ENCODE measurements around the gene OR52L1. TPM values are rescaled to one million over a fixed set of nuclear protein-coding genes. Genes with fewer than 3 reads are reported as not detected.

Gene OR52L1
- polyA plus RNA-seq, 1 experiment, result not detected

DNA sequence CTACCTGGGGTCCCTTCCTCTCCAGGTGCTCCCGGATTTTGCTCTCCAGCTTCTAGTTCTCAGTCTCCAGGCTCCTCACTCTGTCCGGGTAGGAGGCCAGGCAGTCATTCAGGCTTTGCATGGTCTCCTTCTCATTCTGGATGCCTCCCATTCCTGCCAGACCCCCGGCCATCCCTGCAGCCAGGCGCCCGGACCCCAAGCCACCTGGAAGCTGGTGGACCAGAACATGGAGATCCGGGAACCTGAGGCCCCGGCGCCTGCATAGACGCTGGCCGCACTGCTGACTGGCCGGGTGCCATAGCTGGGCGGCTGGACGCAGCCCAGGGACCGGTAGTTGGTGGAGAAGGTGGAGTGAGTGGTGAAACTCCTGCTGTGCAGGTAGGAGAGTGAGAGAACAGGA, 8.0 kb upstream of the OR52L1 start:
- CTCF ChIA-PET, result interaction anchor here (0.9 kb wide), 1 partner anchor 368 kb away, joined by 3 read pairs; no protein-coding TSS in a partner anchor
- H3K4me3 ChIP-seq (ENCODE audit: low read depth, low read length), result no peak overlapping the region
- H3K27ac ChIP-seq (ENCODE audit: low read depth, low read length), result no peak overlapping the region
- H3K9me3 ChIP-seq (ENCODE audit: control insufficient read depth, insufficient read depth, low read length), result peaks cover 6% of the 10 kb centered on the region
- no peak for DNase-seq (ENCODE audit: low read depth, low spot score)
- TF ChIP-seq, protein P1, sequence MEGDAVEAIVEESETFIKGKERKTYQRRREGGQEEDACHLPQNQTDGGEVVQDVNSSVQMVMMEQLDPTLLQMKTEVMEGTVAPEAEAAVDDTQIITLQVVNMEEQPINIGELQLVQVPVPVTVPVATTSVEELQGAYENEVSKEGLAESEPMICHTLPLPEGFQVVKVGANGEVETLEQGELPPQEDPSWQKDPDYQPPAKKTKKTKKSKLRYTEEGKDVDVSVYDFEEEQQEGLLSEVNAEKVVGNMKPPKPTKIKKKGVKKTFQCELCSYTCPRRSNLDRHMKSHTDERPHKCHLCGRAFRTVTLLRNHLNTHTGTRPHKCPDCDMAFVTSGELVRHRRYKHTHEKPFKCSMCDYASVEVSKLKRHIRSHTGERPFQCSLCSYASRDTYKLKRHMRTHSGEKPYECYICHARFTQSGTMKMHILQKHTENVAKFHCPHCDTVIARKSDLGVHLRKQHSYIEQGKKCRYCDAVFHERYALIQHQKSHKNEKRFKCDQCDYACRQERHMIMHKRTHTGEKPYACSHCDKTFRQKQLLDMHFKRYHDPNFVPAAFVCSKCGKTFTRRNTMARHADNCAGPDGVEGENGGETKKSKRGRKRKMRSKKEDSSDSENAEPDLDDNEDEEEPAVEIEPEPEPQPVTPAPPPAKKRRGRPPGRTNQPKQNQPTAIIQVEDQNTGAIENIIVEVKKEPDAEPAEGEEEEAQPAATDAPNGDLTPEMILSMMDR (IDR thresholded peaks at IDR 0.05; ENCODE audit: low read depth, low read length), result no peak
- POLR2A ChIA-PET, result no interaction called here
- no peaks in the 10 kb centered on the region for H3K27me3 ChIP-seq (ENCODE audit: control insufficient read depth, insufficient read depth, low read length)

DNA sequence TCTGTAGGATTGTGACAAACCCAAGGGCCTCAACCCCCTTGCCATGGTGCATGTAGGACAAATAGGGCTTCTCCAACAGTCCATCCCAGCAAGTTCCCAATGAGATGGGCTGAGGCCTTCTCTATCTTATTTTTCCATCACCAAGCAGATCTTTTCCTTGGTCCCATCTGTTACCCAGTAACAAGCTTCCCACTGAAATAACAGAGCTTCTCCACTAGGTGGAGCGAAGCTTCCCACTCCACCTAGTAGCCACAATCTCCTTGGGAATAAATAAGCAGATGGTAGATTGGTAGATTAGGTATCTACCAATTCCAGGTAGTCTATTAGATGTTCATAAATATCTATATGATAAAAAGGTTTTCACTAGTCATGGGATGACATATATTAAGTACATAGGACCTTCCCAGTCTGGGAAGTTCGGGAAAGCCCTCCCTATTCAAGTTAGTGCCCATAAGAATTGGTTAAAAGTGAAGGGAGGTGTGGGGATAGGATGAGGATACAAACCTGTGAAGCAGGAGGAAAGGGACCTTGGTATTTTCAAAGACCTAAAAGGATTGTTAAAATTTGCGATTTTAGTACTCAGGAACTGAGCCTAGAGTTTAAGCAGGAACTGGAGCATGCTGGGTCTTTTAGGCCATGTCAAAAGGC, 5.9 kb upstream of the OR52L1 start:
- ChIA-PET CTCF (interaction anchor here (0.6 to 4.5 kb wide), 7 partner anchors 17 to 704 kb away, joined by 3 to 30 read pairs (median 3); no protein-coding TSS in a partner anchor), POLR2A (interaction anchor here (1.0 kb wide), 1 partner anchor 370 kb away, joined by 3 read pairs; no protein-coding TSS in a partner anchor)
- Histone ChIP-seq H3K27me3 (ENCODE audit: control insufficient read depth, insufficient read depth, low read length) (no peaks in the 10 kb centered on the region), H3K9me3 (ENCODE audit: control insufficient read depth, insufficient read depth, low read length) (peaks cover 6% of the 10 kb centered on the region), H3K4me3 (ENCODE audit: low read depth, low read length) (no peak overlapping the region), H3K27ac (ENCODE audit: low read depth, low read length) (no peak overlapping the region)
- TF ChIP-seq, protein P1 (IDR thresholded peaks at IDR 0.05; ENCODE audit: low read depth, low read length), result peak; percentile 48
- no peak for DNase-seq (ENCODE audit: low read depth, low spot score)

DNA sequence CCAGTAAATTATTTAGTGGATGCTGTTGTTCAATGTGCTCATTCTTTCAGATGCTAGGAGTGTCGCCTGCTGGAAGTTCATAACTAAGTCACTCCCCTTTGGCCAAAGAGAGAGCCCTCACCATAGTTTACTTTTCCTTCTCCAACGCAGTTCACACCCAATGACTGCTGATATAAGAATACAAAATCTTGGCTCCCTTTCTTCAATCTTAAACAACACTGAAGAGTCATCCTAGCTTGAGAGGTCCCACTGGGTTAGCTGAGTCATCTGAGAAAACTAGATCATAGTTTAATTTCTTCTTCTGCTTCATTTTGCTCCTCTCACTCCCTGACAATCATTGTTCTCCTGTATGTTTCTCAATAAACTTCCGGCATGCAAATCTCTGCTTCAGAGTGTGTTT, 5.4 kb upstream of the OR52L1 start:
- POLR2A ChIA-PET, result interaction anchor here (1.0 kb wide), 1 partner anchor 371 kb away, joined by 3 read pairs; no protein-coding TSS in a partner anchor
- H3K9me3 ChIP-seq (ENCODE audit: control insufficient read depth, insufficient read depth, low read length), result peaks cover 6% of the 10 kb centered on the region
- H3K27ac ChIP-seq (ENCODE audit: low read depth, low read length), result no peak overlapping the region
- no peaks in the 10 kb centered on the region for H3K27me3 ChIP-seq (ENCODE audit: control insufficient read depth, insufficient read depth, low read length)
- CTCF ChIA-PET, result interaction anchor here (0.6 to 4.5 kb wide), 7 partner anchors 18 to 704 kb away, joined by 3 to 30 read pairs (median 3); no protein-coding TSS in a partner anchor
- TF ChIP-seq, protein P1 (IDR thresholded peaks at IDR 0.05; ENCODE audit: low read depth, low read length), result no peak
- H3K4me3 ChIP-seq (ENCODE audit: low read depth, low read length), result no peak overlapping the region
- no peak for DNase-seq (ENCODE audit: low read depth, low spot score)

DNA sequence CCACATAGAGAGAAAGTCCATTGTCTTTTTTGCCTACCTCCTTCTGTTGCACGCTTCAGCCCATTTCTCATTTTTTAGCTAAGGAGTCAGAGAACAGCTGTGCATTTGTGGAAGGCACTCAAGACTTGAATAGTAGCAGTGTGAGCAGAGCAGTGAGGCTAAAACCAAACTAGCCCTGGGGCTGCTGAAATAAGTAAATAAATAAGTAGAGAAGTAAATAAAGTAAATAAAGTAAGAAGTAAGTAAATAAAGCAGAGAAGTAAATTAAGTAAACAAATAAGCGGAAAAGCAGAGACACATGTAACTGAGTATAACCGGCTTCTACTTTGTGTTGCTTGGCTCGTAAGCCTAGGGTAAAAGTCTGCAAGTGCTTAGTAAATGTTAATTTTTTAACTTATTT, 2.4 kb upstream of the OR52L1 start:
- TF ChIP-seq, protein P1 (IDR thresholded peaks at IDR 0.05; ENCODE audit: low read depth, low read length), result no peak
- ChIA-PET CTCF (interaction anchor here (4.5 kb wide), 1 partner anchor 374 kb away, joined by 30 read pairs; no protein-coding TSS in a partner anchor), POLR2A (no interaction called here)
- no peak overlapping the region for H3K4me3 ChIP-seq (ENCODE audit: low read depth, low read length)
- peaks cover 2% of the 10 kb centered on the region; the same call in 1 of the 2 replicates for H3K9me3 ChIP-seq (ENCODE audit: control insufficient read depth, insufficient read depth, low read length)
- H3K27me3 ChIP-seq (ENCODE audit: control insufficient read depth, insufficient read depth, low read length), result no peaks in the 10 kb centered on the region
- no peak overlapping the region for H3K27ac ChIP-seq (ENCODE audit: low read depth, low read length)
- DNase-seq (ENCODE audit: low read depth, low spot score), result no peak

DNA sequence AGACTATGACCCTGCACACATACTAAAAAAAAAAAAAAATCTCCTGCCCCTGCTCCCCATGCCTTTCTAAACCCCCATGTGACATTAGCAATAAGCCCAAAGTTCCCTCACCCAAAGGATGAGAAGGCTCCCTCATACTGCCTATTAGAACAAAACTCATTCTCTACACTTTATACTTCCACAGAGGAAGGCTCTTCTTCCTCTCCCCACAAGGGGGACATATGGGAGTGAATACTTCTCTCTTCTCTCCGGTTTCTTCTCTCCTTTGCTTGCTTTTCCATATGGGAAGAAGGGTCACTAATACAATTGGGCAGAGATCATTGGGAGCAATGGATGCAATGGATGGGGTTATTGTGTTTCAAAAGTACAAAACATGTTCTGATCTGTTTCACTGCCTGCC, 3.3 kb downstream of the OR52L1 start:
- H3K9me3 ChIP-seq (ENCODE audit: control insufficient read depth, insufficient read depth, low read length), result peaks cover 10% of the 10 kb centered on the region; the same call in 1 of the 2 replicates
- CTCF ChIA-PET, result no interaction called here
- POLR2A ChIA-PET, result no interaction called here
- TF ChIP-seq, protein P1 (IDR thresholded peaks at IDR 0.05; ENCODE audit: low read depth, low read length), result no peak
- H3K4me3 ChIP-seq (ENCODE audit: low read depth, low read length), result no peak overlapping the region
- no peak overlapping the region for H3K27ac ChIP-seq (ENCODE audit: low read depth, low read length)
- DNase-seq (ENCODE audit: low read depth, low spot score), result no peak
- no peaks in the 10 kb centered on the region for H3K27me3 ChIP-seq (ENCODE audit: control insufficient read depth, insufficient read depth, low read length)

All from AG04450 (cell line).